ENCODE results near the gene SLIT3. TPM values are rescaled to one million over a fixed set of nuclear protein-coding genes. Genes with fewer than 3 reads are reported as not detected.

The SLIT3 gene
- total RNA-seq, 1 experiment from 2014 or later = 0.92 TPM

GRCh38 chr5:169173372-169173771 lies 127.6 kb downstream of the SLIT3 start:
- Histone ChIP-seq H3K4me2 (ENCODE audit: insufficient read depth, insufficient read length, low read length) (no peak overlapping the region), H4K5ac (ENCODE audit: insufficient read length, low read depth, low read length) (no peak overlapping the region), H2BK15ac (ENCODE audit: low read depth, low read length) (no peak overlapping the region), H3K4ac (ENCODE audit: low read depth, low read length) (no peak overlapping the region), H3K27ac (ENCODE audit: insufficient read length, low read depth, low read length) (no peak overlapping the region), H3K23ac (ENCODE audit: insufficient read length, low read depth, low read length) (no peak overlapping the region), H2BK20ac (ENCODE audit: low read depth, low read length, poor library complexity, severe bottlenecking) (no peak overlapping the region), H3K9ac (ENCODE audit: extremely low read depth, insufficient read length, low read length) (no peak overlapping the region), H3K4me1 (ENCODE audit: insufficient read depth, low read length) (peaks cover 5% of the 10 kb centered on the region; the same call in 1 of the 2 replicates), H2BK5ac (ENCODE audit: insufficient read length, low read length) (no peak overlapping the region), H2AFZ (ENCODE audit: low read length) (no peak overlapping the region), H3K23me2 (ENCODE audit: insufficient read length, low read depth, low read length, poor library complexity, severe bottlenecking) (no peaks in the 10 kb centered on the region), H3K56ac (ENCODE audit: insufficient read length, low read depth, low read length) (no peak overlapping the region), H3K79me1 (ENCODE audit: insufficient read depth, low read depth, low read length, poor library complexity, severe bottlenecking) (no peaks in the 10 kb centered on the region), H4K8ac (replicated peaks; ENCODE audit: insufficient read length, low read depth, low read length) (no peak overlapping the region), H3K79me2 (ENCODE audit: insufficient read depth, low read length) (no peaks in the 10 kb centered on the region), H2BK12ac (ENCODE audit: insufficient read length, low read depth, low read length) (no peak overlapping the region), H4K20me1 (ENCODE audit: control insufficient read depth, insufficient read depth, insufficient read length) (no peaks in the 10 kb centered on the region), H3K18ac (ENCODE audit: insufficient read length, low read depth, low read length) (no peak overlapping the region), H3T11ph (ENCODE audit: low read length) (no peak overlapping the region), H2AK5ac (ENCODE audit: insufficient read length, low read length) (no peak overlapping the region), H3K27me3 (ENCODE audit: insufficient read depth, low read length) (no peaks in the 10 kb centered on the region), H4K91ac (ENCODE audit: insufficient read length, low read depth, low read length) (no peak overlapping the region), H2BK120ac (ENCODE audit: low read depth, low read length, poor library complexity, severe bottlenecking) (no peak overlapping the region), H3K9me3 (ENCODE audit: control insufficient read depth, low read depth, low read length) (no peaks in the 10 kb centered on the region), H3K14ac (ENCODE audit: insufficient read depth, low read length) (no peak overlapping the region)
- no peaks in the 10 kb centered on the region for H3K36me3 Mint-ChIP-seq (ENCODE audit: insufficient read depth in 1 of 3, low read depth in 3 of 3)
- TF ChIP-seq, protein P1, sequence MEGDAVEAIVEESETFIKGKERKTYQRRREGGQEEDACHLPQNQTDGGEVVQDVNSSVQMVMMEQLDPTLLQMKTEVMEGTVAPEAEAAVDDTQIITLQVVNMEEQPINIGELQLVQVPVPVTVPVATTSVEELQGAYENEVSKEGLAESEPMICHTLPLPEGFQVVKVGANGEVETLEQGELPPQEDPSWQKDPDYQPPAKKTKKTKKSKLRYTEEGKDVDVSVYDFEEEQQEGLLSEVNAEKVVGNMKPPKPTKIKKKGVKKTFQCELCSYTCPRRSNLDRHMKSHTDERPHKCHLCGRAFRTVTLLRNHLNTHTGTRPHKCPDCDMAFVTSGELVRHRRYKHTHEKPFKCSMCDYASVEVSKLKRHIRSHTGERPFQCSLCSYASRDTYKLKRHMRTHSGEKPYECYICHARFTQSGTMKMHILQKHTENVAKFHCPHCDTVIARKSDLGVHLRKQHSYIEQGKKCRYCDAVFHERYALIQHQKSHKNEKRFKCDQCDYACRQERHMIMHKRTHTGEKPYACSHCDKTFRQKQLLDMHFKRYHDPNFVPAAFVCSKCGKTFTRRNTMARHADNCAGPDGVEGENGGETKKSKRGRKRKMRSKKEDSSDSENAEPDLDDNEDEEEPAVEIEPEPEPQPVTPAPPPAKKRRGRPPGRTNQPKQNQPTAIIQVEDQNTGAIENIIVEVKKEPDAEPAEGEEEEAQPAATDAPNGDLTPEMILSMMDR (conservative IDR thresholded peaks at IDR 0.05) = no peak
- H3K27ac Mint-ChIP-seq = no peak overlapping the region
- WGBS (ENCODE audit: extremely low coverage, insufficient read length, low lambda C conversion rate) = no CpG with 5 or more reads among the region's 6 CpGs
- H3K4me3 Mint-ChIP-seq = no peak overlapping the region
- no peaks in the 10 kb centered on the region; a peak in 1 of 5 replicates for H3K9me3 Mint-ChIP-seq
- peaks cover 2% of the 10 kb centered on the region; the same call in 1 of the 2 replicates for H3K27me3 Mint-ChIP-seq (ENCODE audit: low read depth)
- peaks cover 22 to 23% of the 10 kb centered on the region in 2 experiments for H3K4me1 Mint-ChIP-seq
- DNase-seq = no peak
